ENCODE data around the gene DMRTB1.

- TF ChIP-seq CTCF (conservative IDR thresholded peaks at IDR 0.05 in 1 of 2, IDR thresholded peaks at IDR 0.05 in 1 of 2; ENCODE audit: low read depth in 1 of 2, low read length in 2 of 2) (no peak), EZH2 (IDR thresholded peaks at IDR 0.05; ENCODE audit: low read length, missing control alignments) (no peak)
Observed at GRCh38 chr1:53449021-53449420, 10.2 kb upstream of the DMRTB1 start.
